ENCODE data around the gene HERPUD2.
"Not testable (repeated sequence)": the region's sequence is repeated elsewhere in the genome, so short reads cannot be mapped to it uniquely, and the experiment has no call there.

HERPUD2 gene

GRCh38 chr7:35604595-35604994 is 90.3 kb downstream of the HERPUD2 start:
- no peak for DNase-seq

DNA sequence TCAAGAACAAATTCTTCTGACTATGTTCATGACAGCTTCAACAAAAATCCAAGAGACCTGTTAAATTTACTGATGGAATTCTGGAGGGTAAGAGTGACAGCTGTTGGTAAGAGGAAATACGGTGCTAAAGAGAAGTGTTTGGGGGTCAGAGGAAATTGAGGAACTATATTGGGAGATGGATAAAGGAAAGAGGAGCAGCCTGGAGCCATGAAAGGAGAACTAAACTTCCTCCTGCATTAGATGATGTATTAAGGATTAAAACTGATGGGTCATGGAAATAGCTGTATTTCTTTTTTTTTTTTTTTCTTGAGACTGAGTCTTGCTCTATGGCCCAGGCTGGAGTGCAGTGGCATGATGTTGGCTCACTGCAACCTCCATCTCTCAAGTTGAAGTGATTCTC is 95.3 kb downstream of the HERPUD2 start:
- DNase-seq = no peak

DNA sequence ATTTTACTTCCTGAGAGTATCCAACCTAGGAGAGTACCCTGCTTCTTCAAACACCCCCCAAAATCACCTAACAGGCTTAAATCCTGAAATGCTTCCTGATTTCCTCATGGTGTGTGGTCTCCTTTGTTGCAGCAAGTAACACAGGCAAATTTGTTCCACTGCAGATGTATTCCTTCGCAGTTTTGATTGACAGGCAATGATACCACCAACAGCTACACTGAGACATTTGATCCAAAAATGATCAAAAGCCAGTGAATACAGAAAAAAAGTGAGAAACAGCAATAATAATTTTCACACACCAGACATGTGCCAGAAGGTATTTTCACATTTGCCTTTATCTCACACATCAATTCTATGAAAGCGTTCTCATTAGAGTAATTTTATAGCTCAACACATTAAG is 95.9 kb downstream of the HERPUD2 start:
- DNase-seq = no peak

DNA sequence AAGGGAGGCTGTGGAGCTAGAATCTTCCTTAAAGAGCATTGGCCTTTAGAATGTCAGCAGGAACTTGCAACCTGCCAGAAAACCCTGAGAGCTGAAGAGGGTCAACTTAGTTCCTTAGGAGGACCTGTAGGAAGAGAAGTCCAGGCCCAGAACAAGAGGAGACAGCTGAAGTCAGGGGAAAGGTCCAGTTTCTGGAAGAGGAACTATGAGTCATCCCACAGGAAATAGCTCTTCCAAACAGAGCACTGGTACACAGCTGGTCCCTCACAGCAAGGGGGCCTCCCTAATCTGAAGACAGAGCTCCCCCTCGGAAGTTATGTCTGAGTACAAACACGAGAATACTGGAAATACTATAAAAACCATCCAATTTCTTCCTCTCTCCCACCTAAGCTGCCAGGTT is 98.9 kb downstream of the HERPUD2 start:
- no peak for DNase-seq

- no peak for DNase-seq
Measured at GRCh38 chr7:35593899-35594298, 101.0 kb downstream of the HERPUD2 start.

DNA sequence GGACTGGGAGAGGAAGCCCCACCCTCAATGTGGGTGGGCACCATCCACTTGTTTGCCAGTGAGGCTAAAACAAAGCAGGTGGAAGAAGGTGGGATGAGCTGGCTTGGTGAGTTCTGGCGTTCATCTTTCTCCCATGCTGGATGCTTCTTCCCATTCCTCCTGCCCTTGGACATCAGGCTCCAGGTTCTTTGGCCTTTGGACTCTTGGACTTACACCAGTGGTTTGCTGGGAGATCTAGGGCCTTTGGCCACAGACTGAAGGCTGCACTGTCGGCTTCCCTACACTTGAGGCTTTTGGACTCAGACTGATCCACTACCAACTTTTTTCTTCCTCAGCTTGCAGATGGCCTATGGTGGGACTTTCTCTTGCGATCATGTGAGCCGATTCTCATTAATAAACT is 106.3 kb downstream of the HERPUD2 start:
- no peak for DNase-seq

- no peak for DNase-seq
Measured at GRCh38 chr7:35584990-35585389, 109.9 kb downstream of the HERPUD2 start.

- DNase-seq = not testable (repeated sequence)
Measured at GRCh38 chr7:35584533-35584932, 110.4 kb downstream of the HERPUD2 start.

Measured in activated naive CD4-positive, alpha-beta T cell (primary cell).